ENCODE measurements around the gene TRAPPC5.

The TRAPPC5 gene

DNA sequence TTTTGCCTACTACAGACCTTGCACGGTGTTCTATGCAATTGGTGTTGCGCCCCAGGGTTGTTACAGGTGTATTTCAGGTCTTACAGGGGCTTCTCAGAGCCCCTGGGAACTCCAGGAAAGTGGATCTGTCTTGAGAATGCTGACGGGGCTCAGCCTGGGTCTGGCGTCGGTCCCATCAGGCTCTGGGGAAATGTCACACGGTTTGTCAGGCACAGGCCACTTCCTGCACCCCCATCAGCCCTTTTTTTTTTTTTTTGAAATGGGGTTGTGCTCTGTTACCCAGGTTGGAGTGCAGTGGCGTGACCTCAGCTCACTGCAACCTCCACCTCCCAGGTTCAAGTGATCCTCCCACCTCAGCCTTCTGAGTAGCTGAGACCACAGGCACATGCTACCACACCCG is 38.0 kb downstream of the TRAPPC5 start:
- no peak for DNase-seq (ENCODE audit: extremely low spot score)
- ChIA-PET POLR2A (no interaction called here), CTCF (interaction anchor here (0.6 kb wide), 1 partner anchor 868 kb away, joined by 3 read pairs; no protein-coding TSS in a partner anchor)
- TF ChIP-seq, protein P1, sequence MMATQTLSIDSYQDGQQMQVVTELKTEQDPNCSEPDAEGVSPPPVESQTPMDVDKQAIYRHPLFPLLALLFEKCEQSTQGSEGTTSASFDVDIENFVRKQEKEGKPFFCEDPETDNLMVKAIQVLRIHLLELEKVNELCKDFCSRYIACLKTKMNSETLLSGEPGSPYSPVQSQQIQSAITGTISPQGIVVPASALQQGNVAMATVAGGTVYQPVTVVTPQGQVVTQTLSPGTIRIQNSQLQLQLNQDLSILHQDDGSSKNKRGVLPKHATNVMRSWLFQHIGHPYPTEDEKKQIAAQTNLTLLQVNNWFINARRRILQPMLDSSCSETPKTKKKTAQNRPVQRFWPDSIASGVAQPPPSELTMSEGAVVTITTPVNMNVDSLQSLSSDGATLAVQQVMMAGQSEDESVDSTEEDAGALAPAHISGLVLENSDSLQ (IDR thresholded peaks at IDR 0.05) = no peak
- no peak for TF ChIP-seq SUZ12 (IDR thresholded peaks at IDR 0.05)
- TF ChIP-seq TARDBP (IDR thresholded peaks at IDR 0.05) = no peak
- TF ChIP-seq FOXK2 (IDR thresholded peaks at IDR 0.05) = no peak
- no peak for TF ChIP-seq FOXM1 (IDR thresholded peaks at IDR 0.05; ENCODE audit: borderline replicate concordance)
- TF ChIP-seq HDGF (IDR thresholded peaks at IDR 0.05; ENCODE audit: borderline replicate concordance) = no peak
- TF ChIP-seq BHLHE40 (IDR thresholded peaks at IDR 0.05; ENCODE audit: borderline replicate concordance) = no peak
- no peak for TF ChIP-seq ARNT (IDR thresholded peaks at IDR 0.05)
- no peak for TF ChIP-seq NFRKB (IDR thresholded peaks at IDR 0.05)
- no peak for TF ChIP-seq ZNF384 (IDR thresholded peaks at IDR 0.05)
- TF ChIP-seq FOXA1 (IDR thresholded peaks at IDR 0.05) = no peak
- no peak for TF ChIP-seq ELF4 (IDR thresholded peaks at IDR 0.05)
- no peak for TF ChIP-seq LEF1 (IDR thresholded peaks at IDR 0.05; ENCODE audit: borderline replicate concordance)
- TF ChIP-seq L3MBTL2 (conservative IDR thresholded peaks at IDR 0.05) = no peak
- no peak for TF ChIP-seq CTBP1 (IDR thresholded peaks at IDR 0.05; ENCODE audit: borderline replicate concordance)
- no peak for TF ChIP-seq SP1 (IDR thresholded peaks at IDR 0.05)

DNA sequence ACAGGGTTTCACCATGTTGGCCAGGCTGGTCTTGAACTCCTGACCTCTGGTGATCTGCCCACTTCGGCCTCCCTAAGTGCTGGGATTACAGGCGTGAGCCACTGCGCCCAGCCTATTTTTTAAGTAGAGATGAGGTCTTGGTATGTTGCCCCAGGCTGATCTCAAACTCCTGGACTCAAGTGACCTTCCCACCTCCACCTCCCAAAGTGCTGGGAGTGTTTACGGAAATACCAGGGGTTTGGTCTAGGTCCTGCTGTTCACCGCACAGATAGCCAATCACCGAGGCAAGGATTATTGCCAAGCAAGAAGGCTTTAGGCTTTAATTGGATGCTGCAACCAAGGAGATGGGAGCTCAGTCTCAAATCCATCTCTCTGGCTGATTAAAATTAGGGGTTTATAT is 39.7 kb downstream of the TRAPPC5 start:
- POLR2A ChIA-PET = no interaction called here
- CTCF ChIA-PET = no interaction called here
- DNase-seq (ENCODE audit: extremely low spot score) = no peak
- TF ChIP-seq NFRKB (IDR thresholded peaks at IDR 0.05) (no peak), FOXM1 (IDR thresholded peaks at IDR 0.05; ENCODE audit: borderline replicate concordance) (no peak), SP1 (IDR thresholded peaks at IDR 0.05) (no peak), LEF1 (IDR thresholded peaks at IDR 0.05; ENCODE audit: borderline replicate concordance) (no peak), SUZ12 (IDR thresholded peaks at IDR 0.05) (no peak), FOXA1 (IDR thresholded peaks at IDR 0.05) (no peak), CTBP1 (IDR thresholded peaks at IDR 0.05; ENCODE audit: borderline replicate concordance) (no peak)
- TF ChIP-seq, protein P1 (IDR thresholded peaks at IDR 0.05) = no peak

DNA sequence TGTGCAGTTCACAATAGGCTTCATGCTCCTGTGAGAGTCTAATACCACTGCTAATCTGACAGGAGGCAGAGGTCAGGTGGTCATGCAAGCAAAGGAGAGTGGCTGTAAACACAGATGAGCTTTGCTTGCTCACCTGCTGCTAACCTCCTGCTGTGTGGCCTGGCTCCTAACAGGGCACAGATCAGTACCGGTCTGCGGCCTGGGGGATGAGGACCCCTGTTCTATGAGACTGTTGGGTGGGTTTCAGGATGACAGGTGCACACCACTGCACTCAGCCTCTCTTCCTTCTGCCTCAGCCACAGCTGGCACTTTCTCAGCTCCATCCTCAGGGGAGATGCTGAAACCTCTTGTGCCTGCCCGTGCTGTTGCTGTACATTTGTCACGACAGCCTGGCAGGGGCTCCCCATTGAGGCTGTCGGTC is 41.6 kb downstream of the TRAPPC5 start:
- POLR2A ChIA-PET = no interaction called here
- no peak for DNase-seq (ENCODE audit: extremely low spot score)
- CTCF ChIA-PET = no interaction called here
- TF ChIP-seq FOXK2 (IDR thresholded peaks at IDR 0.05) = no peak
- no peak for TF ChIP-seq FOXA1 (IDR thresholded peaks at IDR 0.05)
- no peak for TF ChIP-seq NFRKB (IDR thresholded peaks at IDR 0.05)
- TF ChIP-seq HDGF (IDR thresholded peaks at IDR 0.05; ENCODE audit: borderline replicate concordance) = no peak
- no peak for TF ChIP-seq CTBP1 (IDR thresholded peaks at IDR 0.05; ENCODE audit: borderline replicate concordance)
- TF ChIP-seq SP1 (IDR thresholded peaks at IDR 0.05) = no peak
- no peak for TF ChIP-seq TARDBP (IDR thresholded peaks at IDR 0.05)
- no peak for TF ChIP-seq L3MBTL2 (conservative IDR thresholded peaks at IDR 0.05)
- TF ChIP-seq, protein P1 (IDR thresholded peaks at IDR 0.05) = no peak
- TF ChIP-seq BHLHE40 (IDR thresholded peaks at IDR 0.05; ENCODE audit: borderline replicate concordance) = no peak
- no peak for TF ChIP-seq ZNF384 (IDR thresholded peaks at IDR 0.05)
- no peak for TF ChIP-seq LEF1 (IDR thresholded peaks at IDR 0.05; ENCODE audit: borderline replicate concordance)
- no peak for TF ChIP-seq ELF4 (IDR thresholded peaks at IDR 0.05)
- TF ChIP-seq SUZ12 (IDR thresholded peaks at IDR 0.05) = no peak
- TF ChIP-seq FOXM1 (IDR thresholded peaks at IDR 0.05; ENCODE audit: borderline replicate concordance) = no peak
- TF ChIP-seq ARNT (IDR thresholded peaks at IDR 0.05) = no peak

DNA sequence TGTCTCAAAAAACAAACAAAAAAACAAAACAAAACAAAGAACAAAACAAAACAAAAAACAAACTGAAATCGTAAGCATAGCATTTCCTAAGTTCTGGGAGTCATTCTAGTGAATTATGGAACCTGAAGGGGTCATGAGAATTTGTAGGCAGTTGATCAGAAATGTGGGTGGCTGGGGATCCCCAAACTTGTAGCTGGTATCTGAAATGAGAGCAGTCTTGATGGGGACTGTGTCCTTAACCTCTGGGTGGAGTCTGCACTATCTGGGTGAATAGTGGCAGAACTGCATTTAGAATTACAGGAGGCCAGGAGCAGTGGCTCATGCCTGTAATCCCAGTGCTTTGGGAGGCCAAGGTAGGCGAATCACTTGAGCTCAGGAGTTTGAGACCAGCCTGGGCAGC is 45.2 kb downstream of the TRAPPC5 start:
- ChIA-PET CTCF (no interaction called here), POLR2A (no interaction called here)
- no peak for DNase-seq (ENCODE audit: extremely low spot score)

DNA sequence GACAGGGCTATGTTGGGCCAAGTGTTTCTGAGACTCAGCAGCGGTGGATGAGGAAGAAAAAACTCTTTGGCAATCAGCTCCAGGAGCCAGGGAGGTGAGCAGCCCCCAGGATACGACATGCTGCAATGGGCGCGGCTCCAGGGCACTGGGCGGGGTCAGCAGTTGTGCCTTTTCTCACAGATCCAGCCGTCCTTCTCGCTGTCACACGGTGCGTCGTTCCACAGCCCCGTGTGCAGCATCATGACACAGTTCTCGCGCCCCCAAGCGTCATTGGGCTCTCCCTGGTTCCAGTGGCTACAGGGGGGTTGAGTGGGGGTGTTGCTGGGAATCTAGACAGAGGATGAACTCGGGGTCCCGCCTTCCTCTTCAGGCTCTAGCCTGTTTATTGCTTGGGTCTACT is 48.6 kb downstream of the TRAPPC5 start:
- CTCF ChIA-PET = no interaction called here
- POLR2A ChIA-PET = no interaction called here
- DNase-seq (ENCODE audit: extremely low spot score) = no peak
- TF ChIP-seq, protein P1 (IDR thresholded peaks at IDR 0.05) = no peak
- TF ChIP-seq SUZ12 (IDR thresholded peaks at IDR 0.05) (no peak), ZNF384 (IDR thresholded peaks at IDR 0.05) (no peak), LEF1 (IDR thresholded peaks at IDR 0.05; ENCODE audit: borderline replicate concordance) (no peak), TARDBP (IDR thresholded peaks at IDR 0.05) (no peak), L3MBTL2 (conservative IDR thresholded peaks at IDR 0.05) (no peak), NFRKB (IDR thresholded peaks at IDR 0.05) (no peak), ARNT (IDR thresholded peaks at IDR 0.05) (no peak), SP1 (IDR thresholded peaks at IDR 0.05) (no peak), BHLHE40 (IDR thresholded peaks at IDR 0.05; ENCODE audit: borderline replicate concordance) (no peak), ELF4 (IDR thresholded peaks at IDR 0.05) (no peak), CTBP1 (IDR thresholded peaks at IDR 0.05; ENCODE audit: borderline replicate concordance) (no peak), HDGF (IDR thresholded peaks at IDR 0.05; ENCODE audit: borderline replicate concordance) (no peak), FOXM1 (IDR thresholded peaks at IDR 0.05; ENCODE audit: borderline replicate concordance) (no peak), FOXK2 (IDR thresholded peaks at IDR 0.05) (no peak), FOXA1 (IDR thresholded peaks at IDR 0.05) (no peak)

More for the DNA sequence above, 45.2 kb downstream of the TRAPPC5 start:
- TF ChIP-seq LEF1 (IDR thresholded peaks at IDR 0.05; ENCODE audit: borderline replicate concordance) (no peak), L3MBTL2 (conservative IDR thresholded peaks at IDR 0.05) (no peak)

DNA sequence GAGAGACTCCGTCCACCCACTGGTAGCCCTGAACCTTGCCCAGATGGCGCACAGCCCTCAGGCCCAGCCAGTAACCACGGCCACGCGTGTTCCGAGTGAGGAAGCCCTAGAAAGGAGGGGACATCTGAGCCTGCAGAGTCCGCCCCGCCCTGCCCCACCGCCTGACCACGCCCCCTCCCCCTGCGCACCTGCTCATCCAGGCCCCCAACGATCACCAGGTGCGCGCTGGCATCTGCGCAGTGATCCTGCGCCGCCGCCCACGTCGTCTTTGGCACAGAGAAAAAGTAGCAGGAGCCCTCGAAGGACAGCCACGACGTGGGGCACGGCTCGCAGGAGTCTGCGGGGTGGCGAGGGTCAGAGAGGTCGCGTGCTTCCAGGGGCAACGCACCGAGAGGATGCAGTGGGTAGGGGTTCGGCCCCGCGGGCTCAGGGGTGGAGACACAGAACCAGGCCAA is 49.2 kb downstream of the TRAPPC5 start:
- TF ChIP-seq NFRKB (IDR thresholded peaks at IDR 0.05) (no peak), FOXA1 (IDR thresholded peaks at IDR 0.05) (no peak), FOXM1 (IDR thresholded peaks at IDR 0.05; ENCODE audit: borderline replicate concordance) (no peak), HDGF (IDR thresholded peaks at IDR 0.05; ENCODE audit: borderline replicate concordance) (no peak), ARNT (IDR thresholded peaks at IDR 0.05) (no peak), ZNF384 (IDR thresholded peaks at IDR 0.05) (no peak), FOXK2 (IDR thresholded peaks at IDR 0.05) (no peak), SUZ12 (IDR thresholded peaks at IDR 0.05) (no peak), TARDBP (IDR thresholded peaks at IDR 0.05) (no peak), SP1 (IDR thresholded peaks at IDR 0.05) (no peak), ELF4 (IDR thresholded peaks at IDR 0.05) (no peak), BHLHE40 (IDR thresholded peaks at IDR 0.05; ENCODE audit: borderline replicate concordance) (no peak), LEF1 (IDR thresholded peaks at IDR 0.05; ENCODE audit: borderline replicate concordance) (no peak), L3MBTL2 (conservative IDR thresholded peaks at IDR 0.05) (no peak), CTBP1 (IDR thresholded peaks at IDR 0.05; ENCODE audit: borderline replicate concordance) (no peak)
- TF ChIP-seq, protein P1 (IDR thresholded peaks at IDR 0.05) = no peak
- DNase-seq (ENCODE audit: extremely low spot score) = no peak
- ChIA-PET CTCF (no interaction called here), POLR2A (no interaction called here)

Measured in HEK293T (cell line).